Measurements from ENCODE around the gene TEX13D.
A peak's percentile ranks its signal among the peaks of the same experiment; 100 is the strongest.
"Not testable (repeated sequence)": the region's sequence is repeated elsewhere in the genome, so short reads cannot be mapped to it uniquely, and the experiment has no call there.

TEX13D gene

DNA sequence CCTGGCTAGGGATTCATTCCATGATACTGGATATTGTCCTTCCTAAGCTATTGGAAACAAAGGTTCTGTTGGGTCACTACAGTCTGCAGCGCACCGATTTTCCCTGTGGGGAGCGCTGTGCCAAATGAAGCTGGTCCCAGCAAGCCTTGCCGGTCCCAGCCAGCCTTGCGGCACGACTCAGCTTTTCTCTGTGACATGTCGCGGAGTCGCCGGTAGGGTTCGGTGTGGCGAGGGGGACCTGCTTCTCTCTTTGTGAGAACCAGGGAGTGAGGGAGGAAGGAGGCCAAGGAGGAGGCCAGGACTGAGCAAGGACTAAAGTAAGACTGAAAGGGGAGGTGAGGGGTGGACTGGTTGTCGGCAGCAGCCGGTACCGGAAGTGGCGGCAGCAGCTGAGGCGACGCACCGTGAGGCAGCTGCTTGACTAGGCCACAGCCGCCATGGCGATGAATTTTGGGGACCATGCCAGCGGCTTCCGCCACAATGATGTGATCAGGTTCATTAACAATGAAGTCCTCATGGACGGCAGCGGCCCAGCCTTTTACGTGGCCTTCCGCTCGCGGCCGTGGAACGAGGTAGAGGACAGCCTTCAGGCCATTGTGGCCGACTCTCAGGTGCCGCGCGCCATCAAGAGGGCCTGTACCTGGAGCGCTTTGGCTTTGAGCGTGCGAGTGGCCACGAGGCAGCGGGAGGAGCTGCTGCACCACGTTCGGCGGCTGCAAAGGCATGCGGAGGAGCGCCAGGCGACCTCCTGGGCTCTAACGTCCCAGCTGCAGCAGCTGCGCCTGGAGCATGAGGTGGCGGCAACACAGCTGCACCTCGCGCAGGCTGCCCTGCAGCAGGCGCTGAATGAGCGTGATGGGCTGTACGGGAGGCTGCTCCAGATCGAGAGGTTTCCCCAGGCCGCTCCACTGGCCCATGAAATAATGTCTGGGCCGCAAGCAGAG is at the start of gene TEX13D:
Gene TEX13D, plus strand, starts transcription at position 180 of the 944 bp plus-strand sequence. Its CDS starts 258 bp downstream, at position 438.
- no peak for DNase-seq (ENCODE audit: low read depth)

DNA sequence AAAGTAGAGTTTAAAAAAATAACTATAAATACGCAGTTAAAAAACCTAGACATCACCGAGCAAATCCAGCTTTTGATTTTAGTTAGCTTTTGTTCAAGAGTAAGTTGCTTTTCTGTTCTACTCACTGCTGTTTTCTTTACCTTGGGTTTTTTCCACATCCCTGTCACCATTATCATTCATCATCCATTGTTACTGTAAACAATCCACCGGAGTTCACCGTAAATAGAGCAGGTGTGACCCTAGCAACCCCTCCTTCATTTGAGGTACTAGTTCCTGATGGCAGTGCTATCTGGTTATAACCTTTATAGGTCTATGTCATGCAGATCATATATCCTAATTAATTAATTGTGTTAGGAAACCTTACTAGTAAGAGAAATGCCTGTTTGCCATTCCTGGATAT is 43.0 kb upstream of the TEX13D start:
- DNase-seq (ENCODE audit: low read depth) = no peak

DNA sequence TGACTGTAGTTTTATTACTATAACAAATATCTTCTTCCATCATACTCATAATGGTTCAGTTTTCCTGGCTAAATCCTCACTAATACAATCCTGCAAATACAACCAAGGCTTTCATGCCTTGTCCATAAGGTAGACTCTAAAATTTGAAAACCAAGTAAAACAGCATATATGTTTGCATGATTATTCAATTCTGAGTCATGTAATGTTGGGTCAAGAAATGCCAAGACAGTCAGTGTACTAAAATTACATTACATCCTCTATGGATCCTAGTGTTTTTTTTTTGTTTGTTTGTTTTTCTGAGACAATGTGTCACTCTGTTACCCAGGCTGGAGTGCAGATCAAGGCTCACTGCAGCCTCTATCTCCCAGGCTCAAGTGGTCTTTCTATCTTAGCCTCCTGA is 38.6 kb upstream of the TEX13D start:
- no peak for DNase-seq (ENCODE audit: low read depth)

DNA sequence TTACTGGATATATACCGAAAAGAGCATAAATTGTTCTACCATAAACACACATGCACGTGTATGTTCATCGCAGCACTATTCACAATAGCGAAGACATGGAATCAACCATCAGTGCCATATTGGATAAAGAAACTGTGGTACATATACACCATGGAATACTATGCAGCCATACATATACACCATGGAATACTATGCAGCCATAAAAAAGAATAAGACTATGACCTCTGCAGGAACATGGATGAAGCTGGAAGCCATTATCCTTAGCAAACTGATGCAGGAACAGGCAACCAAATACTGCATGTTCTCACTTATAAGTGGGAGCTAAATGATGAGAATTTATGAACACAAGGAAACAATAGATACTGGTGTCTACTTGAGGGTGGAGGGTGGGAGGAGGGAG is 33.1 kb upstream of the TEX13D start:
- DNase-seq (ENCODE audit: low read depth) = not testable (repeated sequence)

DNA sequence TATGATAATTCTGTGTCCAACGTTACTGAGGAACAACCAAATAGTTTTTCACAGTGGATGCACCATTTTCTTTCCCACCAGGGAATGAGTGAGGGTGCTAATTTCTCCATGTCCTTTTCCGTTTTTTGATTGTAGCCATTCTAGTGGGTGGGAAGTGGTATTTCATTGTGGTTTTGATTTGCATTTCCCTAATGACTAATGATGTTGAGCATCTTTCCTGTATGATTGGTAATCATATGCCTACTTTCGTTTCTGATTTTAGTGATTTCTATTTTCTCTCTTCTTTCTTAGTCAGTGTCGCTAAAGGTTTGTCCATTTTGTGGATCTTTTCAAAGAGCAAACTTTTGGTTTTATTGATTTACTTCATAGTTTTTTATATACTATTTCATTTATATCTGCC is 32.1 kb upstream of the TEX13D start:
- DNase-seq (ENCODE audit: low read depth) = no peak

DNA sequence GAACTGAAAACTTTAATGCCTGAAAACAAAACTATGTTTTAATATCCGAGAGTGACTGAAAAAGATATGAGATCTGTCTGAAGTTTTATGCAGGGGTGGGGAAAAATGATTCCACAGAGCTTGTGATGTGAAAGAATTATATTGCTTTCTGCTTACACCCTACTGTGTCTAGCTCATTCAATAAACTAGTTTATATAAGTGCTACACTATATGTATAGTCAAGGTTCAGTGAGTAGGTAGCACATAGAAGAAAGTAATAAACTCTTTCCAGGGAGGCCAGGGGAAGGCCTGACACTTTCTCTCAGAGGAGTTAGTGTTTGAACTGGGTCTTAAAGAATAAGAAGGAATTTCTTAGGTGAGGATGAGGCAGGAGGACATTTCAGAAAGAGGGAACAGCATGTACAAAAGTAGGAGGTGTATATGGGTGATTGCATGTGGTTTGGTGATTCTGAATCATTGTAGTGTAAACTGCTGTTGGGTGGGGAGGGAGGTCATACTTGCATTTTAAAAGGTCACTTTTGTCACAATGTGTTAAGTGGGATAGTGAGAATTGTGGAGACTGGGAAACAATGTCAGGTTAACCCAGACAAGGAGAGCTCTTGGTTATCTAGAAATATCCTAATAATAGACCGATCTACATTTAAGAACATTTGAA is 25.1 kb upstream of the TEX13D start:
- DNase-seq (ENCODE audit: low read depth) = no peak

DNA sequence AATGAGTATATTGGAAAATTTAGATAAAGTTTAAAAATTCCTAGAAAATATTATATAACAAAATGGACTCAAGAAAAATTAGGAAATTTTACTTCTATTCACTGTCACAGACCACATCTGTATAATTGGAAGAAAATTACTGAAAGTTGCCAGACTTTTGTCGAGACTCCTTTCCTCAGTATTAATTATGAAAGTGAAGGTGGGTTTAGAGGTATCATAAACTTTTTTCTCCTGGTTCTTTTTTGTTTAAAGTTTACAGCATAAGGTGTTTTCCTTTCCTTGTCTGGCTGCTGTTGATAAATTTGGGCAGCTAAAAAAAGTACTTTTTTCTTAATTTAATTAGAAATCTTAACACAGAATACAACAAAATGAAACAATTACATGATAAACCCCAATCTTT is 6.7 kb upstream of the TEX13D start:
- no peak for DNase-seq (ENCODE audit: low read depth)

DNA sequence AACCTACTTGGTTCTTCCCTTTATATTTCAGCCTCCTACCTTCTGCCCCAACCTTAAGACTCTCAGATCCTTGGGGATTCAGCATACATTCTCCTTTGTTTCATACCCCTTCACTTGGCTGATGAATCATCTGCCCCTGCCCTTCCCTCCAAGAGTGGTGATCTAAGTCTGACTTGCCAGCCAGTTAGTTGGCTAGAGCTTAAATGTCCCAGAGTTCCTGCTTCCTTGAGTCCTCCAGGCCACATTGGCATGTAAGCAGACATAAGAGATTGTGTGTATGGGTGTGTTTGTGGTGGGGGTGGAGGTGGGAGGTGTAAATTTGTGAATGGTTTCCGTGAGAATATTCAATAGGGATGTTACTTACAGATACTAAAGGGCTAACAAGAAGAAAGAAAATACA is 3.7 kb upstream of the TEX13D start:
- DNase-seq (ENCODE audit: low read depth) = no peak

DNA sequence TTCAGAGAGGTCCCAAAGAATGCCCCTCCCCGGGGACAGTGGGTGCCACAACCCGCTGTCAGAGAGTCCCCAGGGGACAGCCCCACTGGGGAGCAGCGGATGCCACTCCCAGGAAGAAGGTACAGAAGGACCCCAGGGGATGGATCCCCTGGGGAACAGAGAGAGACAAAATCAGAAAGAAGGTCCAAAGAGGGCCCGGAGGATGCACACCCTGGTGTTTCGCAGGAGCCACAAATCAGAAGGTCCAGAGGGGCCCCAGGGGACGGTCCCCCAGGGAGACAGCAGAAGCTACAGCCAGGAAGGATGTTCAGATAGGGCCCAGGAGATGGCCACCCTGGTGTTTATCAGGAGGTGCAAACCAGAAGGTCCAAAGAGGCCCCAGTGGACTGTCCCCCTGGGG is 1.4 kb downstream of the TEX13D start:
- DNase-seq (ENCODE audit: low read depth) = no peak

DNA sequence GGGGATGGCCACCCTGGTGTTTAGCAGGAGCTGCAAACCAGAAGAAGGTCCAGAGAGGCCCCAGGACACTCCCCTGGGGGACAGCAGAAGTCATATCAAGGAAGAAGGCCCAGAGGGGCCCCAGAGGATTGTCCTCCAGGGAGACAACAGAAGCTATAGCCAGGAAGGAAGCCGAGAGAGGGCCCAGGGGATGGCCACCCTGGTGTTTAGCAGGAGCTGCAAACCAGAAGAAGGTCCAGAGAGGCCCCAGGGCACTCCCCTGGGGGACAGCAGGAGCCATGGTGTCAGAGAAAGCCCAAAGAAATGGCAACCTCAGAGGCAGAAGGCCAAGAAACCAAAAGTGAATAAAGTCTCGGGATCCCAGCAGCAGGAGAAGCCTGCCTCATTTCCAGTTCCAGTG is 2.1 kb downstream of the TEX13D start:
- DNase-seq (ENCODE audit: low read depth) = not testable (repeated sequence)

DNA sequence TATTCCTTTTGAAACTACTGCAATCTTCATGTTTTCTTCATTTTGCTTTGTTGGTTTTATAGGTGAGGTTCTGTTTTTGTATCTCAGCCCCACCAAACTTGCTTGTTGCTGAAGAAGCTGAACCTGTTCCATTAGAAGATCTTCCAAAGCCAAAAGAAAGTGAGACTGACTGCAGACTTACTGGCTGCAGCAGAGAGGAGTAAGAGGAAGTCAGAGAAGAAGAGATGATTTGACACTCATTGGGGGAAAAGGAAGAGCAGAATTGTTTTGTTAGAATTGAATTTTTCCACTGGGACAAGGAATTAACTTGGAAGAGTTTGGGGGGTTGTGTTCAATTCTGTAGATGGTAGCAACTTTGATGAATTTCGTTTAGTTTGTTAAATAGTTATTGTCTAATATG is 3.1 kb downstream of the TEX13D start:
- DNase-seq (ENCODE audit: low read depth) = no peak

DNA sequence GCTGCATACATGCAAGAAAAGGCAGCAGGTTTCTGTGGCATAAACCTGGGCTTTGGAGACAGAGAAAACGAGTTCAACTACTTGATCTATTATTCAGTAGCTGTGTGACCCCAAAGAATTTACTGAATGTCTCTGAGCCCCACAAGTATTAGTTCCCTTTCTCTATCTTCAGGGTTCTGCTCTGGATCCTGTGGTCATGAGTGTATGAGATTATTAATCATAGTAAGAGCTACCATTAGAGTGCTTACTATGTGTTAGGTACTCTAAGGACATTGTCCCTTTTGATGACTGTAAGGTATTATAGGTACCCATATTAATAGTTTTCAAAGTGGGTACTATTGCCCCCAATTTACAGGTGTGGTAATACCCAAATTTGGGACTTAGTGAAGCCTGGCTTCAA is 5.5 kb downstream of the TEX13D start:
- DNase-seq (ENCODE audit: low read depth) = no peak

DNA sequence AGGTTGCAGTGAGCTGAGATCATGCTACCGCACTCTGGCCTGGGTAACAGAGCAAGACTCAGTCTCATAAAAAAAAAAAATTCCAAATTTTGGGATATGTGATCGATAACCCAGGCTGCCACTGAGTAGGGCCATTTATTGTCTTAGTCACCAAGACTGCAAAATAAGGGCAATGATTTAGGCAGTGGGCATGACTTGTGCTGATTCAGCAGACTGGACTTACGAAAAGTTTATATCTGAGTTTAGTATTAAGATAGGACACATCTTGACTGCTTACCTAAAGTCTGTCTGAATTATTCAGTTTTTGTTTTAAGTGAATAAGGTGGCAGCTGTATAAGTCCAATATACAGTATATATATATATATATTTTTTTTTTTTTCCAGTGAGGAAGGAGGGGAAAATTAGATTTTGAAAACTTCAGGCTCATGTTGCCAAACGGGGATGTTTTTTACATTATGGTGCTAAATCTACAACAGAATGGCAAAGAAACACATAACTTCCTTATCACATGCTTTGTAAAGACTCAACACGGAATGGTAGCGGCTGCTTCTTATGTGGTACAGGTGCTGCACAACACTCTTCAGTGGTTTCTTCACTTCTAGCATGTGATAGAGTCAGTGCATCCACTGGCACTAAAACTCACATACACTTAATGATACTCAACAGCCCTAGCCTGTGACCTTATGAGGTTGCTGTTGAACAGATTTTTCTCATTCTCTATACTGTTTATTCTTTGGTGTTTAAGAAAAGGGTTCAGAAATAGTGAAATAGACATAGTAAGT is 6.5 kb downstream of the TEX13D start:
- DNase-seq (ENCODE audit: low read depth) = no peak

DNA sequence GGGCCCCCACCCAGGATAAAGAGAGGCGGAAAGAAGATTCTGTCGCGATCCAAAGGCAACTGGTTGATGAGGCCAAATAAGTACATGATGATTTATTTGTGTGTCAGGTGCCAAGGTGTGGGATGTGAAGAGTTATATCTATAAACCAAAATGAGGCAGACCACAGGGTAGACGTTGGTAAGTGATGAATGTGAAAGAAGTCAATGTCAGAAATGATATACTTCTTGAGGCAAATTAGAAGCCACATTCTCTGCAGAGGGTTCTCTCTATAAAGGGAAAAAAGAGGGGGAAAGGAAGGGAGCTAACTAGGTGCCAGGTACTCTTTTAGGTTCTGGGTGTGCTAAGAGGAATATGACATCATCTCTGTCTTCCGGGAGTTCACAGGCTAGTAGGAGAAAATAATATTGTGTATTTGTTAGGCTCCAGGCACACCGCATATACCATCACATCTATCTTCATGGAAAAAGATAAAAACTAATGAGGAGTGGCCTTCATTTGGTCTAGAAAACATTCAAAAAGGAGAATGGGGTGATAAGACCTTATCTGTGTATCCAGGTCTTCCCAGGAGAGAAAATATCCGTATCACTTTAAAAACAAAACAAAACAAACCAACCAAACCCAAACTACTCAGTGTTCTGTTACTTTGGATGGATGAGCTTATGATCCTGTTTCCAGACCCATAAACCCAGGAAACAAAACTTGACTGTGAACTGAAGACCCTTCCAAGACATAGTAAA is 9.1 kb downstream of the TEX13D start:
- DNase-seq (ENCODE audit: low read depth) = no peak

DNA sequence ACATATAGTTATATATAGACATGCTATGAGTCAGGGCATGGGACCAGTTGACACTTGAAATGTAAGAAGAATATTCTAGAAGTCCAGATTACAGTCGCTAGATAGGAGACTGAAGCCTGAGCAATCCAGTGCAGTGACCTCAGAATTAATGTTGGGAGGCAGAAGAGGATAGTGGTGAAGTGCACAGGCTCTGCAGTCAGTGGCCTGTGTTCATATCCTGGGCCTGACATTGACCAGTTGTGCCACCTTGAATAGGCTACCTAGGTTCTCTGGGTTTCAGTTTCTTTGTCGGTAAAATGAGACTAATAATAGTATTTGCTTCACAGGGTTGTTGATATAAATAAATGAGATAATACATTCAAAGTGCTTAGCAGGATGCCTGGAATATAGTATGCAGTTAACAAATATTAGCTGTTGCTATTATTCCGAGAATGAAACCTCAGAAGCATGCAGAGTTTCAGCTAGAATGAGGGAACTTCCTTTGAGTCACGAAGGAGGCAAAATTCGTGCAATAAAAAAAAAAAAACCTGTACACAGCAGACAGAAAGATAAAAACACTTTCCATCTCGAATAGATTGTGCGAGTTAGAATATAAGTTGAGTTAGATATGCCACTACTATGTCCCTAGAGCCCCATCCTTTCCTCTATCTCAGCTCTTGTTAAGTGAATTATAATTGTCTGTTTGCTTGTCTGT is 9.9 kb downstream of the TEX13D start:
- DNase-seq (ENCODE audit: low read depth) = no peak

DNA sequence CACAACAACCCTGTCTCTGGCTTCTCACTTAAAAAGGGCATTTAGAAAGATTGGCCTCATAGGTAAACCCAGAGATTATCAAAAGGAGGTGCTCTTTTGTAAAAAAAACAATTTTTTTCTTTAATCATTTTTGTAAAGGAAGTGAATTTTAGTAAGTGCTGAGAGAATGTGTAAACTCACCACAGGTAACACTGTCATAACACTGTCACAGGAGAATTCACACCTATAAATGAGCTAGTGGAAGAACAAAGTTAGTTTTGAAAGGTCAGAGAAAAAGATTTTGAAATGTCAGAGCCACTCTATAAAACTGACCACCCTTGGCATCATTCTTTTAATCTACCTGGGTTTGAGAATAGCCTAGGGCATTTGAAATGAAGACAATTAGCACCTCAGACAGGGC is 10.6 kb downstream of the TEX13D start:
- DNase-seq (ENCODE audit: low read depth) = no peak

DNA sequence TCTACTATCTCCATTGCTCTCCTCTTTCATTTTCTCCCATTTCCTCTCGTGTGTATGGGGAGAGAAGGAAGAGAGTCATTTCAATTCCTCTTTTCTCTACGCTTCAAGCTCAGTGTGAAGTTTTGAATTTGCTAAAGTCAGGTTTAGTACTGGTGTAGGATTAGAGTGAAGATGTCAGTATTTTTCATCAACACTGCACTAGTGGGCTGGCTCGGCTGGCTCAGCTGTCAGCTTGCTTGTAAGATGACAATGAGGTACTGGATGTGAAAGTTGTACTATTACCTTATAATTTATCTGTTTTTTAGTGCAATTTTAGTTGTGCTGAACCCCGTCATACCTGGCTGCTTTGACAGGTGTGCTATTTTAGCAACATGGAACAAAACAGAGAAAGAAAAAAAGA is 11.8 kb downstream of the TEX13D start:
- no peak for DNase-seq (ENCODE audit: low read depth)

DNA sequence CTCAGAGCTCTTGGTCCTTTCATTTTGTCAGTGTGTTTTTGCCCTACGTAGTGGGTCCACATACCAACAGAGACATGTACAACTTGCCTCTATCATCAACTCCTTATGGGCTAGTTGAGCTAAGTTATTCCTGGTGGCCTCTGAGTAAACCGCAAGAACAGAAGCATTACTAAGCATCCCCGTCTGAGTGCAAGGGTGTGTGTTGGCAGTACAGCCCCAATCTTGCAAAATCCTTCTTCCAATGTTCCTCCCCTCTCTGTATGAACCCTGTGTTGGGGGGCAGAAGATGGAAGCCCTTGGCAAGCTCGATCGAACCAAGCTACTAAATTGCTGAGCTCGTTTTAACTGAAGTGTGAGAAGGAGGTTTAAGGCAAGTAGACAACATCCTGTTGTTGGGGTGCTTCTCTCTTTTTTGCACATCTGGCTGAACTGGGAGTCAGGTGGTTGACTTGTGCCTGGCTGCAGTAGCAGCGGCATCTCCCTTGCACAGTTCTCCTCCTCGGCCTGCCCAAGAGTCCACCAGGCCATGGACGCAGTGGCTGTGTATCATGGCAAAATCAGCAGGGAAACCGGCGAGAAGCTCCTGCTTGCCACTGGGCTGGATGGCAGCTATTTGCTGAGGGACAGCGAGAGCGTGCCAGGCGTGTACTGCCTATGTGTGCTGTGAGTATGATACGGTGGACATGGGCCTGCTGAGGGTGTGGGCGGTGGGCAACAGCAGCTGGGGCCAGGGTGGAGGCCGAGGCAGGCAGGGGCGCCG is 13.8 kb downstream of the TEX13D start, which contains the start of gene SH2D1A:
Gene SH2D1A, plus strand, starts transcription at position 447 of the 760 bp plus-strand sequence. Its CDS starts 80 bp downstream, at position 527.
- no peak for DNase-seq (ENCODE audit: low read depth)

DNA sequence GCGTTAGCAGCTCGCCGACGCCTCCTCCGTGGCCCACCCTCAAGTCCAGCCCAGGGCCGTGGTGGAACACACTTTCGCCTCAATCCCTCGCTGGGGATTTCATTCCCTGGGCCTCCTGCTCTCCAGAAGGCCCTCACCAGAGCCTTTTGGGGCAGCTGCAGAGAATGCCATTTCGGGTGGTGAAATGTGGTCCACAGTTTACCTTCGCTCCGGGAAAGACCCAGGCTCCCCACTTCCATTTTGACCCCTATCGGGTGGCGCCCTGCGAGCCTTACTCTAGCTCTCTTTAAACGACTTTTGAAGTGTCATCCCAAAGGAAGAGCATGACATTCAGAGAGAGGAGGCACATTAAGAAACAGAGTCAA is 14.4 kb downstream of the TEX13D start:
- DNase-seq (ENCODE audit: low read depth) = no peak

DNA sequence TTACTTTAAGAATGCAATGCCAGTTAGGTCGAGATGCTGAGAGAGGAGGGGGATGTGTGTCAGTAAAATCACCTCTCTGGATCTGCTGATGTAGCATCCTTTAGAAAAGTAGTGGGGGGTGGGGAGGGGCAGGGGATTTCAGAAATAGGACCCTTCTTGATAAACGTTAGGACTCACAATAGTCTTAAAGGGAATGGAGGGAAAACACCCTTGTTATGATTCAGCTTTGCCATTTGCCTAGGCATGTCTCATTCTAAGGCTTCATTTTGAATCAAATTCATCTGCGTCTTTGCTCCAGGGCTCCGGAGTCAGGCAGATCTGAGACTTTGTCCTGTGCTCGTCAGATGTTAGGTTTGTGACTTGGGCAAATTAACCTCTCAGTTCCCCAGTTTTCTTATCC is 14.8 kb downstream of the TEX13D start:
- peak; percentile 17 for DNase-seq (ENCODE audit: low read depth)

DNA sequence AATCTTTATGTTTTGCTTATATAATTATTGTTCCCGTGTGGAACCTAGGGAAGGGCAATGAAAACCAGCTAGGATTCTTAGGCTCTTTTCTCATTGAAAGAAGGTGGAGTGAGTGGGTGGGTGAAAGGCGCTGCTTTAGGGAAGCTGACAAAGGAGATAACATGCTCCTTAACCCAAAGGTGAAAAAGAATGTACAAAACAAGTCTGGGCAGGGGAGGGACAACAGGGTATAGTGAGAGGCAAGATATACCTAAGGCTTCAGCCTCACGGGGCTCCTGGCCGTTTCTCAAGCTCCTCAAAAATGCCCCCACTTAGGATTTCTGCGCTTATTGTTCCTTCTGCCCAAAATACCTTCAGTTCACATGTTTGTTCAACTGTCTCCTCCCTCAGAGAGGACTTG is 15.7 kb downstream of the TEX13D start:
- no peak for DNase-seq (ENCODE audit: low read depth)

Measured in activated T-helper 9 cell treated with anti-CD3 and anti-CD28 coated beads, Interleukin-2, amount 50 U/mL, for 16 hours (primary cell).